ENCODE data around the gene SESTD1.

SESTD1 gene, protein sequence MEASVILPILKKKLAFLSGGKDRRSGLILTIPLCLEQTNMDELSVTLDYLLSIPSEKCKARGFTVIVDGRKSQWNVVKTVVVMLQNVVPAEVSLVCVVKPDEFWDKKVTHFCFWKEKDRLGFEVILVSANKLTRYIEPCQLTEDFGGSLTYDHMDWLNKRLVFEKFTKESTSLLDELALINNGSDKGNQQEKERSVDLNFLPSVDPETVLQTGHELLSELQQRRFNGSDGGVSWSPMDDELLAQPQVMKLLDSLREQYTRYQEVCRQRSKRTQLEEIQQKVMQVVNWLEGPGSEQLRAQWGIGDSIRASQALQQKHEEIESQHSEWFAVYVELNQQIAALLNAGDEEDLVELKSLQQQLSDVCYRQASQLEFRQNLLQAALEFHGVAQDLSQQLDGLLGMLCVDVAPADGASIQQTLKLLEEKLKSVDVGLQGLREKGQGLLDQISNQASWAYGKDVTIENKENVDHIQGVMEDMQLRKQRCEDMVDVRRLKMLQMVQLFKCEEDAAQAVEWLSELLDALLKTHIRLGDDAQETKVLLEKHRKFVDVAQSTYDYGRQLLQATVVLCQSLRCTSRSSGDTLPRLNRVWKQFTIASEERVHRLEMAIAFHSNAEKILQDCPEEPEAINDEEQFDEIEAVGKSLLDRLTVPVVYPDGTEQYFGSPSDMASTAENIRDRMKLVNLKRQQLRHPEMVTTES

GRCh38 chr2:179264368-179265081 is at the start of gene SESTD1:
TSS of gene SESTD1 (minus strand) at chr2:179264832. CDS start at chr2:179191841, 72,991 bp downstream.
- Histone ChIP-seq H3K36me3 (no peaks in the 10 kb centered on the region; the same call in 1 of the 2 replicates), H3K9me3 (ENCODE audit: severe bottlenecking) (no peaks in the 10 kb centered on the region), H3K27ac (peak within 1 kb of the TSS; percentile 87), H3K4me3 (ENCODE audit: low read depth, low read length) (peak within 1 kb of the TSS; percentile 86), H3K27me3 (ENCODE audit: insufficient read depth, low read depth, severe bottlenecking) (no peaks in the 10 kb centered on the region)
- no peak for TF ChIP-seq CTCF (IDR thresholded peaks at IDR 0.05; ENCODE audit: low read depth, low read length)
- peak; percentile 80 for DNase-seq

- DNase-seq: no peak
- Histone ChIP-seq H3K27ac (no peak overlapping the region), H3K36me3 (no peaks in the 10 kb centered on the region), H3K27me3 (ENCODE audit: insufficient read depth, low read depth, severe bottlenecking) (no peaks in the 10 kb centered on the region), H3K9me3 (ENCODE audit: severe bottlenecking) (no peaks in the 10 kb centered on the region), H3K4me3 (ENCODE audit: low read depth, low read length) (no peak overlapping the region)
- no peak for TF ChIP-seq CTCF (IDR thresholded peaks at IDR 0.05; ENCODE audit: low read depth, low read length)
Observed at GRCh38 chr2:179313057-179313456, 48.4 kb upstream of the SESTD1 start.

DNA sequence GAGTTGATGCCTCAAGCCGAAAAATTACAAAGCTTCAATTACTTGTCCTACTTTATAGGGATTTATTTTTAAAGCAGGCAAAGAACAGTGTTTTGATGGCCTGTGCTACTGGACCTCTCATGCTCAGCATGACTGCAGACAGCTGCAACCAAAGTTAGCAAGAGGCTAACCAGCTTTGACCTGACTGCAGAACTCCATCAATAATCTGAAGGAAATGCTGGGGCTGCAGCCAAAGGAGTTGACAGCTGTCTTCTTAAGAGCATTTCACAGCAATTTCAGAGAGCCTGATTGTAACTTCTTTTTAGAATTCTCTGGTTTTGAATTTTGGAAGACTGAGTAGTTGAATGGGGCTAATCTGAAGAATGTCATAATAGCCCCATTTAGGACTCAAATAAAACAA is 46.5 kb upstream of the SESTD1 start:
- DNase-seq: peak; percentile 23
- no peak for TF ChIP-seq CTCF (IDR thresholded peaks at IDR 0.05; ENCODE audit: low read depth, low read length)
- Histone ChIP-seq H3K4me3 (ENCODE audit: low read depth, low read length) (no peak overlapping the region), H3K27ac (no peak overlapping the region), H3K9me3 (ENCODE audit: severe bottlenecking) (no peaks in the 10 kb centered on the region), H3K27me3 (ENCODE audit: insufficient read depth, low read depth, severe bottlenecking) (no peaks in the 10 kb centered on the region), H3K36me3 (no peaks in the 10 kb centered on the region)

DNA sequence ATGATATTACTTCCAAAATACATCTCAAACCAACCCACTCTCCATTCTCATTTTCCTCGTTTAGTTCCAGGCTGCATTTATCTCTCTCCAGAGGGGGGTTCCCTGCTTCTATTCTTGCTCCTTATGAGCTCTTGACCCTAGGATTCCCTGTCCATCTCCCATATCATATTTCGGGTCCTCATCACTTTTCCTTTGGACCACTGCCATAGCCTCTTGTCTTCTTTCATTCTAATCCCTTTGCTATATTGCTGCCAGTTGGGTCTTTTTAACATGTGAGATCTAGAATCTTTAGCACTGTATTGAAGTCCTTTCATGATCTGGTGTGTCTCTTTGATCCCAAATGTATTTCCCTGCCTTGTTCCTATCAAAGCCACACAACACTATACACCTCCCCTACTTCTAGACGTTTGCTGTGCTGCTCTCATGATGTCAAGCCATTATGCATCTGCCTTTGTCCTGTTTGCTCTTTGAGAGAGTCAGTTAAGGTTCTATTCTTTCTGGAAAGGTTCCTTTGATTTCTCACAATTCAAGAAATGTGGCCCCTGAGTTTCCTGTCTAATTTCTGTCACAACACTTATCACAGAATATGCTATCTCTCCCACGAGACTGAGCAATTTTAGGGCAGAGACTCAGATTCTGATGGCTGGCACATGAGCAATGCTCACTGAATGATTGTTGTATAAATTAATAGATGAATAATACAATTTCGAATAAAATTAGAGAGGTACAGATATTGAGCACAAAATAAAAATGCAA is 43.2 kb upstream of the SESTD1 start:
- Histone ChIP-seq H3K27me3 (ENCODE audit: insufficient read depth, low read depth, severe bottlenecking) (no peaks in the 10 kb centered on the region), H3K9me3 (ENCODE audit: severe bottlenecking) (no peaks in the 10 kb centered on the region), H3K4me3 (ENCODE audit: low read depth, low read length) (no peak overlapping the region), H3K36me3 (no peaks in the 10 kb centered on the region), H3K27ac (no peak overlapping the region)
- no peak for TF ChIP-seq CTCF (IDR thresholded peaks at IDR 0.05; ENCODE audit: low read depth, low read length)
- no peak for DNase-seq

DNA sequence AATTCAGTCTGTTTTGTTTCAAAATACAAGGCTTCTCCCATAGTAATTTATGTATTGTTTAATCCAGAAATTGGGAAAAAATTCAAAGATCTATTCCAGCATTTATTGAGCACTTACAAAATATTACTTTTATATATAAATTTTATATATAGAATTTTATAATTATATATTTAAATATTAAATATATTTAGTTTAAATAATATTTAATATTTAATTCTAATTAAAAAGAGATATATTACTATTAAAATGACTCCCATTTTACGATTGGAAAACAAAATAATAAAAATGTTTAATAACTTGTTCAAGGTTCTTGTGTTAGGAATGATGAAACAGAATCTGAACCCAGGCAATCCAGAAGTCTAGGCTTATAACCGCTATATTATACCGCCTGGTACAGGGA is 40.5 kb upstream of the SESTD1 start:
- Histone ChIP-seq H3K36me3 (no peaks in the 10 kb centered on the region), H3K27me3 (ENCODE audit: insufficient read depth, low read depth, severe bottlenecking) (no peaks in the 10 kb centered on the region), H3K4me3 (ENCODE audit: low read depth, low read length) (no peak overlapping the region), H3K9me3 (ENCODE audit: severe bottlenecking) (no peaks in the 10 kb centered on the region), H3K27ac (no peak overlapping the region)
- no peak for TF ChIP-seq CTCF (IDR thresholded peaks at IDR 0.05; ENCODE audit: low read depth, low read length)
- no peak for DNase-seq

Measured in WERI-Rb-1 (cell line).